HG03558 (cell line): ENCODE results near the gene SPATS2L.

ENCODE experiments used
- ATAC-seq: cut with Tn5 transposase; IDR thresholded peaks from one replicate; pipeline ENCODE4 v1.9.1; 2021; ENCODE audit warnings: moderate number of reproducible peaks; ENCODE audit not compliant: unreplicated experiment; ENCODE audit errors: extremely low read depth

The SPATS2L gene

GRCh38 chr2:200428961-200429665 lies 122.6 kb downstream of the SPATS2L start:
- ATAC-seq: no peak

- ATAC-seq: no peak
These were observed 123.5 kb downstream of the SPATS2L start for GRCh38 chr2:200430017-200430416.

GRCh38 chr2:200431996-200432705 lies 125.7 kb downstream of the SPATS2L start:
- ATAC-seq: no peak

- no peak for ATAC-seq
These were observed 128.9 kb downstream of the SPATS2L start for GRCh38 chr2:200435379-200435778.

DNA sequence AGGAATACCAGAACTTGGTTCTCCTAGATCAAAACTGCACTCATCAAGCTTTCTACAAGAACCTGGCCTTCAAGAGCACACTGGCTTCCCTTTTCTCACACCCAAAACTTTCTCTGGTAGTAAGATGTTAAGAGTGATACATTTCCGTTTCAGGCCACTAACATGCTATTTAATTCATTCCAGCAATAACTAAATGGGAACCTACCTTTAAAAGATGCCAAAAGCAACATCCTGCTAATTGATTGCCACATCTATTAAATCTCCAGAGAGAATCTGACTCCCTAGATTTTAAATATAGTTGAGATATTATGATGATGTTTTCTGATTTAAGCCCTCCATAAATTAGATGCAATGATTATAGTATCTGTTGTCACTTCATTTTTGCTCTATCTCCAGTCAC lies 131.8 kb downstream of the SPATS2L start:
- no peak for ATAC-seq

DNA sequence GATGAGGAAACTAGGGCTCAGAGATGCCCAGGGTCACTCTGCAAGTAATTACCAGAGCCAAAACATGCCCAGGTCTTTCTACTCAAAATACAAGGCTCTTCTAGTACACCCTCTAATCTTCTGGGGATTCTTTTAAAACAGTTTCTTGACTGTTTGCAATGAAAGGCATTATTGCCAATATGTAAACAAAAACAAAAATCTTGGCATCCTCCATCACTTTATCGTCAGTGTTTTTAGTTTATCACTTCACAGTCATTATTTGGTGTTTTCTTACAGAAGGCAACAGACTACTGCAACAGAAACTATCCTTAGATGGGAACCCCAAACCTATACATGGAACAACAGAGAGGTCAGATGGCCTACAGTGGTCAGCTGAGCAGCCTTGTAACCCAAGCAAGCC lies 132.4 kb downstream of the SPATS2L start:
- no peak for ATAC-seq

GRCh38 chr2:200439981-200440380 lies 133.5 kb downstream of the SPATS2L start:
- ATAC-seq: no peak

- ATAC-seq: no peak
These were observed 136.0 kb downstream of the SPATS2L start for GRCh38 chr2:200442471-200442870.

GRCh38 chr2:200443376-200443775 lies 136.9 kb downstream of the SPATS2L start:
- ATAC-seq: no peak

- no peak for ATAC-seq
These were observed 137.4 kb downstream of the SPATS2L start for GRCh38 chr2:200443916-200444315.

DNA sequence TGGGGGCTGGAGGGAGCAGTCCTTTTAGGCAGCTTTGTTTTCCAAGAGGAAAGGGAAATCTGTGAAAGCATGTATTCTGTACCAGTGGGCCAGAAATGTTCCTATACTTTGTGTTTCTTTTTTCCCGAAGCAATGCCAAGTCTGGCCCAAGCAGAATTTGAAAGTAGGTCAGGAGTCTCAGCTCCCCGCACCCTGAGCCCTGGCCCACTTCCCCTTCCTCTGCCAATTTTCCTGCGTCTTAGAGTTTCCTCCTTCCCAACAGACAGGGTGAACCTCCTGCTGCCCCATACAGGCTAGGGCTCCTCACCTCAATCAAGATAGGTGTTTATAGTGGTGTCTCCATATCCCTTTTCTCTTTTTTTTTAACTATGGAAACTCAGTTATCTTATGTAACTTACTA lies 138.0 kb downstream of the SPATS2L start:
- ATAC-seq: no peak

GRCh38 chr2:200445284-200445683 lies 138.8 kb downstream of the SPATS2L start:
- ATAC-seq: no peak

- no peak for ATAC-seq
These were observed 140.1 kb downstream of the SPATS2L start for GRCh38 chr2:200446612-200447011.

- no peak for ATAC-seq
These were observed 140.8 kb downstream of the SPATS2L start for GRCh38 chr2:200447139-200447855.

- ATAC-seq: no peak
These were observed 142.0 kb downstream of the SPATS2L start for GRCh38 chr2:200448455-200448854.

- no peak for ATAC-seq
These were observed 142.7 kb downstream of the SPATS2L start for GRCh38 chr2:200449149-200449548.

- ATAC-seq: no peak
These were observed 143.8 kb downstream of the SPATS2L start for GRCh38 chr2:200450288-200450687.

DNA sequence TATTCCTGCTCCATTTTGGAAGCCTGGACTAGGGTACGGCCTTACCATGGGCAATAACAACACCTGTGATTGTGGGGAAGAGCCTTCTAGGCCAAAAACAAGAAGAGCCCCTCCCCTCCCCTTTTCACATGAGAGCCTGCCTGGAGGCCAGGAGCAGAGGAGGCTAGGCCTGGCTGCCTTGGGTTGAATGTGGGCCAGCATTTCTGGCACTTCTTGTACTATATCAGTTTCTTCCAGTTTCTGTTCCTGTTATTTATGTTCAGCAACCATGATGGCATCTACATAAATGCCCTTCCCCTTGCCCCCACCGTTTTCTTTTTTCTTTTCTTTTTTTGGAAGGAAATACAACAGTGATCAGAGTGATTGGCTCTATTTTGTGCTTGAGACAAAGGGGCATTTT lies 145.0 kb downstream of the SPATS2L start:
- no peak for ATAC-seq

DNA sequence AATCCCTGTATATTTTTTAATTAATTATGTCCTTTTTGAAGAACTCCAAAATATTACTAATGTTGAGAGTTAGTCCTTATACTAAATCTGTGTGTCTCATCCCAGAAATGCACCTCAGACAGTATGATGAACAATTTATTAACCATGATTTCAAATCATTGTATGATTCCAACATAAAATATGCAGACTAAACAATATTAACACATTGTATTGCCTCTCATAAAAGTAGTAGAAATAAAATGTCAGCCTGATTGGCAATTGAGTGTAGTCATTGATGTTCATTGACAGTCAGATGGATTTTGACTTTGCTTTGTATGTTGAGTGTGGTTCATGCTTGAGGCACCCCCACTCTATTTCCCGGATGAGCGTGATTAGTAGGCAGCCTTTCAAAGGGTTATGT lies 145.9 kb downstream of the SPATS2L start:
- no peak for ATAC-seq

GRCh38 chr2:200453142-200453852 lies 146.8 kb downstream of the SPATS2L start:
- ATAC-seq: no peak
